HepG2 (cell line): ENCODE data around the gene RPL41. TPM values are rescaled to one million over a fixed set of nuclear protein-coding genes. Genes with fewer than 3 reads are reported as not detected.

ENCODE experiments used
- CEBPB ChIP-seq: IDR thresholded peaks from 2 replicates; pipeline ENCODE4 v1.6.1; 2011; ENCODE audit warnings: low read depth, low read length, improper control_type of control experiment, borderline replicate concordance
- MXI1 ChIP-seq: IDR thresholded peaks from 3 replicates; pipeline ENCODE4 v1.6.1; 2012; ENCODE audit warnings: low read depth, low read length, inconsistent platforms, borderline replicate concordance
- RFXAP ChIP-seq: sonication (generic); formaldehyde crosslinking; IDR thresholded peaks from 2 replicates; pipeline ENCODE4 v1.4.0; 2020; ENCODE audit warnings: missing genetic modification reagents, borderline replicate concordance
- STAG1 ChIP-seq: sonication (generic); formaldehyde crosslinking; IDR thresholded peaks from 2 replicates; pipeline ENCODE4 v1.4.0; 2020; ENCODE audit warnings: missing genetic modification reagents
- ZBTB20 ChIP-seq: sonication (generic); formaldehyde crosslinking; IDR thresholded peaks from 2 replicates; pipeline ENCODE4 v1.8.1; 2023; ENCODE audit warnings: missing genetic modification reagents, low read depth, mild to moderate bottlenecking, borderline replicate concordance
- ZFP36L2 ChIP-seq: sonication (generic); formaldehyde crosslinking; IDR thresholded peaks from 2 replicates; pipeline ENCODE4 v1.4.0; 2020; ENCODE audit warnings: missing genetic modification reagents
- polyA plus RNA-seq, 8 experiments: library from polyadenylated mRNA; depleted of rRNA in 3 of 8; stranded (reverse) in 7 of 8; unstranded in 1 of 8; fragments of >200 nt; fragmentation: Illumina TruSeq in 4 of 8; extraction: Trizol in 4 of 8; gene quantifications; 2 replicates each; pipeline versions ENCODE4 v1.2.1 to v1.2.3, GENCODE V29; 2011 to 2016; ENCODE audit warnings: low read depth in 4 of 8, missing spikeins in 1 of 8, mixed read lengths in 1 of 8; ENCODE audit not compliant: insufficient read depth in 1 of 8
- total RNA-seq, 5 experiments: library from RNA; depleted of rRNA; stranded (reverse); fragments of >200 nt; fragmentation: Illumina TruSeq; extraction: Trizol; gene quantifications; 2 replicates each; pipeline ENCODE4 v1.2.3, GENCODE V29; 2016; ENCODE audit warnings: low read depth in 1 of 5
- TF ChIP-seq, protein P1 (sequence below): sonication (generic); formaldehyde crosslinking; IDR thresholded peaks from 2 replicates; pipeline ENCODE4 v1.8.1; 2023; ENCODE audit warnings: mild to moderate bottlenecking, moderate library complexity, missing genetic modification reagents
- TF ChIP-seq, protein P2 (sequence below): sonication (generic); formaldehyde crosslinking; IDR thresholded peaks from 2 replicates; pipeline ENCODE4 v1.4.0; 2020; ENCODE audit warnings: missing genetic modification reagents, low read depth, mild to moderate bottlenecking, borderline replicate concordance
- TF ChIP-seq, protein P3 (sequence below), 2 experiments: fragments of 450-650 bp in 1 of 2; sonication (generic) in 1 of 2; formaldehyde crosslinking; IDR thresholded peaks; 2 replicates each; pipeline versions ENCODE4 v1.5.0 to v1.8.0; 2020 to 2022; ENCODE audit warnings: mild to moderate bottlenecking in 1 of 2, missing genetic modification reagents in 1 of 2

Gene RPL41
- total and polyA plus RNA-seq, 2 of the 13 experiments (the other 11 are each of a cell fraction or from before 2014, with no cell fraction given) = 4,012 to 7,670 TPM

DNA sequence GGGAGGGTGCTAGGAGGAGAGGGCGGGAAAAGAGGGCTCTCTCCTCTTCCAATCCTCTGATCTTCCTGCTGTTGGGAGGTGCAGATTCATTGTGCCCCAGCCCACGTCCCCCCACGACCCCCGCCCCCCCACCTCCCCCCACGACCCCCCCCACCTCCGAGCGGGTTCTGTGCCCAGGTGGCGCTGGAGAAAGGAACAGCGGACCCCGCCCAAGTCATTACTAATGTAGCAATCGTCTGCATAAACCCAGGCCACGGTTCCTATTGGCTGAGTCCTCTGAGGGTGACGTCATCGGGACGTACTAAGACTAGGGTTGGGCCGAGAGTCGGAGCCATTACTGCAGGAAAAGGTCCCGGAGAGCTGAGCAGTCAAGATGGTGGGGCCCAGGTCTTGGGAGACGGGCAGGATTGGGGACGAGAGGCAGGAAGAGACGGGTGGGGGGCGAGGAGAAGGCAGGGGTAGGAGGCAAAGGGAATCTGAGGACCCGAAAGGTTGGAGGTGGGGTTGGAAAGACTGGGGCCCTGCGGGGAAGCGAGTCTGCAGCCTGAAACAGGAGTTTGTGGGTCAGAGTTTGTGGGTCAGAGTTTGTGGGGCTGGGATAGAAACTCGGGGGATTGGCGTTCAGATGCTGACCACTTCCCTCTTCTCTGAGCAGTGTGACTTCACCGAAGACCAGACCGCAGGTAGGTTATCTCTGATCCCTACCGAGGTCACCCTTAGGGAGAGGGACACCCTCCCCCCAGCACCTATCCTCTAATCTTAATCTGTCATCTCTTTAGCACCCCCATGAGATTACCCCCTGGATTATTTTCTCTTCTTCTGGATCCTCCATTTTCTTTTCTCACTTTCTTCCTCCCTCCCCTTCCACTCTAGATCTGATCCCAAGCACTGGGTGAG lies 41.8 kb downstream of the RPL41 start, which contains the start of gene MYL6 (continued):
- TF ChIP-seq MXI1 (peak; percentile 67; the same call in 1 of the 3 replicates), RFXAP (CRISPR knock-in tag) (peak; percentile 27; the same call in 1 of the 2 replicates), ZFP36L2 (CRISPR knock-in tag) (no peak), STAG1 (no peak), ZBTB20 (no peak), CEBPB (peak; percentile 89)
- TF ChIP-seq, protein P1, sequence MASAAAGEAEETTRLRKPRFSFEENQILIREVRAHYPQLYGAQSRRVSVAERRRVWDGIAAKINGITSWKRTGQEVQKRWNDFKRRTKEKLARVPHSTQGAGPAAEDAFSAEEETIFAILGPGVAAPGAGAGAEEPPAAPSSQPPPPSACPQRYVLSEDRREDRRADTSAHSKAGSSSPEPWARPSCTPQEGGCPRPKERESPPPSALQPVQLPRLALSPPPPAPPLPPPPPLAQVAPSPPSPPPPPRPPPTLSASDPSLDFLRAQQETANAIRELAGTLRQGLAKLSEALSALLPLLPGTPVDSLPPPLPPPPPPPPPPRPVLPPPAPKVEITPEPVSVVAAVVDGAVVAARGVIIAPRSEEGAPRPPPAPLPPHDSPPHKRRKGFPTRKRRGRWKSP (CRISPR knock-in tag) = 0 out of 2 replicates have a peak, but pooled peaks have one; percentile 12
- TF ChIP-seq, protein P2, sequence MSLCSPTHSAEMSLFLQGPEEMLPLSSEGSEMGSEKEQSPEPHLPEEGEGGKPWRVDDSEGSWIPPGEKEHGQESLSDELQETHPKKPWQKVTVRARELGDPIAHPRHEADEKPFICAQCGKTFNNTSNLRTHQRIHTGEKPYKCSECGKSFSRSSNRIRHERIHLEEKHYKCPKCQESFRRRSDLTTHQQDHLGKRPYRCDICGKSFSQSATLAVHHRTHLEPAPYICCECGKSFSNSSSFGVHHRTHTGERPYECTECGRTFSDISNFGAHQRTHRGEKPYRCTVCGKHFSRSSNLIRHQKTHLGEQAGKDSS (CRISPR knock-in tag) = peak; percentile 43; the same call in 1 of the 2 replicates
- TF ChIP-seq, protein P3, sequence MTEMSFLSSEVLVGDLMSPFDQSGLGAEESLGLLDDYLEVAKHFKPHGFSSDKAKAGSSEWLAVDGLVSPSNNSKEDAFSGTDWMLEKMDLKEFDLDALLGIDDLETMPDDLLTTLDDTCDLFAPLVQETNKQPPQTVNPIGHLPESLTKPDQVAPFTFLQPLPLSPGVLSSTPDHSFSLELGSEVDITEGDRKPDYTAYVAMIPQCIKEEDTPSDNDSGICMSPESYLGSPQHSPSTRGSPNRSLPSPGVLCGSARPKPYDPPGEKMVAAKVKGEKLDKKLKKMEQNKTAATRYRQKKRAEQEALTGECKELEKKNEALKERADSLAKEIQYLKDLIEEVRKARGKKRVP (CRISPR knock-in tag; IDR thresholded peaks at IDR 0.05) = peak in 1 of 2 experiments; percentile 35; a peak in 1 of 4 replicates
